Smooth muscle cell (in vitro differentiated cells): ENCODE data around the gene MAGI2. TPM values are rescaled to one million over a fixed set of nuclear protein-coding genes. Genes with fewer than 3 reads are reported as not detected.

Source experiments
- DNase-seq: peaks from one replicate; lab custom pipeline; 2025; ENCODE audit not compliant: unreplicated experiment; lab: John Stamatoyannopoulos, UW
- H2AFZ ChIP-seq: fragments of 200-600 bp; sonication (generic); 2 replicates; pipeline ENCODE4 v1.6.0; 2016; ENCODE audit warnings: antibody characterized with exemption, low read depth, mild to moderate bottlenecking
- H3F3A ChIP-seq: fragments of 200-600 bp; sonication (generic); 2 replicates; pipeline ENCODE4 v1.6.0; 2017; ENCODE audit warnings: antibody characterized with exemption, low read depth
- H3K27ac ChIP-seq: fragments of 200-600 bp; sonication (generic); 2 replicates; pipeline ENCODE4 v1.5.1; 2016; ENCODE audit warnings: low read depth, mild to moderate bottlenecking
- H3K27me3 ChIP-seq: fragments of 200-600 bp; sonication (generic); 2 replicates; pipeline ENCODE4 v1.6.1; 2016; ENCODE audit warnings: low read depth, mild to moderate bottlenecking
- H3K36me3 ChIP-seq: fragments of 200-600 bp; sonication (generic); 2 replicates; pipeline ENCODE4 v1.5.1; 2016; ENCODE audit warnings: low read depth
- H3K4me1 ChIP-seq: fragments of 200-600 bp; sonication (generic); 2 replicates; pipeline ENCODE4 v1.5.1; 2016; ENCODE audit warnings: low read depth
- H3K4me2 ChIP-seq: fragments of 200-600 bp; sonication (generic); 2 replicates; pipeline ENCODE4 v1.6.0; 2016; ENCODE audit warnings: mild to moderate bottlenecking
- H3K4me3 ChIP-seq: fragments of 200-600 bp; sonication (generic); 2 replicates; pipeline ENCODE4 v1.5.1; 2016; ENCODE audit warnings: mild to moderate bottlenecking
- H3K79me2 ChIP-seq: fragments of 200-600 bp; sonication (generic); 2 replicates; pipeline ENCODE4 v1.6.0; 2016; ENCODE audit warnings: low read depth, mild to moderate bottlenecking
- H3K9ac ChIP-seq: fragments of 200-600 bp; sonication (generic); 2 replicates; pipeline ENCODE4 v1.6.0; 2016; ENCODE audit warnings: low read depth
- H3K9me3 ChIP-seq: fragments of 200-600 bp; sonication (generic); replicated peaks from 2 replicates; pipeline ENCODE4 v1.5.1; 2016; ENCODE audit warnings: low read depth
- H4K20me1 ChIP-seq: fragments of 200-600 bp; sonication (generic); 2 replicates; pipeline ENCODE4 v1.6.0; 2016; ENCODE audit warnings: low read depth
- CTCF ChIP-seq: fragments of 200-600 bp; sonication (generic); IDR thresholded peaks from 2 replicates; pipeline ENCODE4 v1.5.1; 2017; ENCODE audit warnings: borderline replicate concordance, mild to moderate bottlenecking, antibody characterized with exemption; ENCODE audit not compliant: insufficient read depth, poor library complexity, severe bottlenecking
- WGBS: methylation state at CpG from one replicate; pipeline ENCODE4 v1.1.7; 2016; ENCODE audit warnings: low lambda C conversion rate; 5-methylcytosine and 5-hydroxymethylcytosine counted together
- polyA plus RNA-seq: library from polyadenylated mRNA; unstranded; fragments of >200 nt; fragmentation: Nextera tagmentation; extraction: Ambion mirVana; gene quantifications from 2 replicates; pipeline ENCODE4 v1.2.1, GENCODE V29; 2016
- total RNA-seq: library from RNA; depleted of rRNA; stranded (reverse); fragments of >200 nt; gene quantifications from 2 replicates; pipeline ENCODE4 v1.2.3, GENCODE V29; 2014

MAGI2 gene
- total and polyA plus RNA-seq, 2 experiments from 2014 or later: 3.4 to 10.7 TPM

GRCh38 chr7:78417180-78417853 lies 1036.2 kb downstream of the MAGI2 start:
- TF ChIP-seq CTCF: no peak
- H3K79me2 ChIP-seq: no peaks in the 10 kb centered on the region
- WGBS: 87% methylated on average over 4 of the region's 4 CpGs
- no peak overlapping the region for H2AFZ ChIP-seq
- H3K4me1 ChIP-seq: no peaks in the 10 kb centered on the region
- H3K27me3 ChIP-seq: no peaks in the 10 kb centered on the region
- no peaks in the 10 kb centered on the region for H3F3A ChIP-seq
- no peak overlapping the region for H3K9ac ChIP-seq
- H4K20me1 ChIP-seq: no peaks in the 10 kb centered on the region
- H3K9me3 ChIP-seq: no peaks in the 10 kb centered on the region
- no peak for DNase-seq
- no peak overlapping the region for H3K4me2 ChIP-seq
- H3K36me3 ChIP-seq: no peaks in the 10 kb centered on the region
- H3K27ac ChIP-seq: no peak overlapping the region
- H3K4me3 ChIP-seq: no peak overlapping the region

- Histone ChIP-seq H2AFZ (no peak overlapping the region), H3K9ac (no peak overlapping the region), H3K4me2 (no peak overlapping the region), H4K20me1 (no peaks in the 10 kb centered on the region), H3K27me3 (no peaks in the 10 kb centered on the region), H3K9me3 (no peaks in the 10 kb centered on the region), H3K4me3 (no peak overlapping the region), H3K79me2 (no peaks in the 10 kb centered on the region), H3K27ac (no peak overlapping the region), H3F3A (no peaks in the 10 kb centered on the region), H3K4me1 (no peaks in the 10 kb centered on the region), H3K36me3 (no peaks in the 10 kb centered on the region)
- 84% methylated on average over 3 of the region's 3 CpGs for WGBS
- no peak for DNase-seq
- no peak for TF ChIP-seq CTCF
Observed at GRCh38 chr7:78413568-78413967, 1039.9 kb downstream of the MAGI2 start.

GRCh38 chr7:78412216-78412858 lies 1041.1 kb downstream of the MAGI2 start:
- Histone ChIP-seq H4K20me1 (no peaks in the 10 kb centered on the region), H3K4me3 (no peak overlapping the region), H2AFZ (no peak overlapping the region), H3K27ac (no peak overlapping the region), H3K9ac (no peak overlapping the region), H3K79me2 (no peaks in the 10 kb centered on the region), H3K9me3 (no peaks in the 10 kb centered on the region), H3F3A (no peaks in the 10 kb centered on the region), H3K36me3 (no peaks in the 10 kb centered on the region), H3K4me1 (no peaks in the 10 kb centered on the region), H3K27me3 (no peaks in the 10 kb centered on the region), H3K4me2 (no peak overlapping the region)
- TF ChIP-seq CTCF: no peak
- DNase-seq: no peak
- 80% methylated on average over 3 of the region's 3 CpGs for WGBS
